Measurements from ENCODE around the gene NFE2. TPM values are rescaled to one million over a fixed set of nuclear protein-coding genes. Genes with fewer than 3 reads are reported as not detected.

NFE2 gene
- total RNA-seq, 4 donors from 2014 or later: 0.51 TPM; not detected in 3

- TF ChIP-seq CTCF (IDR thresholded peaks at IDR 0.05; ENCODE audit: low read depth): no peak
These were observed 37.2 kb upstream of the NFE2 start for GRCh38 chr12:54337854-54338650.

GRCh38 chr12:54337280-54337842, 36.5 kb upstream of the NFE2 start:
- no peak for TF ChIP-seq CTCF (IDR thresholded peaks at IDR 0.05; ENCODE audit: low read depth)

GRCh38 chr12:54333420-54334034, 32.7 kb upstream of the NFE2 start:
- TF ChIP-seq CTCF (IDR thresholded peaks at IDR 0.05; ENCODE audit: low read depth): no peak

- TF ChIP-seq CTCF (IDR thresholded peaks at IDR 0.05; ENCODE audit: low read depth): no peak
These were observed 30.6 kb upstream of the NFE2 start for GRCh38 chr12:54331461-54331860.

GRCh38 chr12:54330442-54330841, 29.6 kb upstream of the NFE2 start:
- TF ChIP-seq CTCF (IDR thresholded peaks at IDR 0.05; ENCODE audit: low read depth): no peak

GRCh38 chr12:54329759-54330158, 28.9 kb upstream of the NFE2 start:
- TF ChIP-seq CTCF (IDR thresholded peaks at IDR 0.05; ENCODE audit: low read depth): no peak

GRCh38 chr12:54328595-54329337, 28.0 kb upstream of the NFE2 start:
- no peak for TF ChIP-seq CTCF (IDR thresholded peaks at IDR 0.05; ENCODE audit: low read depth)

All from subcutaneous adipose tissue (tissue), 4 donors.